Smooth muscle cell (in vitro differentiated cells): ENCODE measurements around the gene WDR59. TPM values are rescaled to one million over a fixed set of nuclear protein-coding genes. Genes with fewer than 3 reads are reported as not detected.

Experiments
- DNase-seq: peaks from one replicate; lab custom pipeline; 2025; ENCODE audit not compliant: unreplicated experiment; lab: John Stamatoyannopoulos, UW
- H2AFZ ChIP-seq: fragments of 200-600 bp; sonication (generic); 2 replicates; pipeline ENCODE4 v1.6.0; 2016; ENCODE audit warnings: antibody characterized with exemption, low read depth, mild to moderate bottlenecking
- H3F3A ChIP-seq: fragments of 200-600 bp; sonication (generic); 2 replicates; pipeline ENCODE4 v1.6.0; 2017; ENCODE audit warnings: antibody characterized with exemption, low read depth
- H3K27ac ChIP-seq: fragments of 200-600 bp; sonication (generic); 2 replicates; pipeline ENCODE4 v1.5.1; 2016; ENCODE audit warnings: low read depth, mild to moderate bottlenecking
- H3K27me3 ChIP-seq: fragments of 200-600 bp; sonication (generic); 2 replicates; pipeline ENCODE4 v1.6.1; 2016; ENCODE audit warnings: low read depth, mild to moderate bottlenecking
- H3K36me3 ChIP-seq: fragments of 200-600 bp; sonication (generic); 2 replicates; pipeline ENCODE4 v1.5.1; 2016; ENCODE audit warnings: low read depth
- H3K4me1 ChIP-seq: fragments of 200-600 bp; sonication (generic); 2 replicates; pipeline ENCODE4 v1.5.1; 2016; ENCODE audit warnings: low read depth
- H3K4me2 ChIP-seq: fragments of 200-600 bp; sonication (generic); 2 replicates; pipeline ENCODE4 v1.6.0; 2016; ENCODE audit warnings: mild to moderate bottlenecking
- H3K4me3 ChIP-seq: fragments of 200-600 bp; sonication (generic); 2 replicates; pipeline ENCODE4 v1.5.1; 2016; ENCODE audit warnings: mild to moderate bottlenecking
- H3K79me2 ChIP-seq: fragments of 200-600 bp; sonication (generic); 2 replicates; pipeline ENCODE4 v1.6.0; 2016; ENCODE audit warnings: low read depth, mild to moderate bottlenecking
- H3K9ac ChIP-seq: fragments of 200-600 bp; sonication (generic); 2 replicates; pipeline ENCODE4 v1.6.0; 2016; ENCODE audit warnings: low read depth
- H3K9me3 ChIP-seq: fragments of 200-600 bp; sonication (generic); replicated peaks from 2 replicates; pipeline ENCODE4 v1.5.1; 2016; ENCODE audit warnings: low read depth
- H4K20me1 ChIP-seq: fragments of 200-600 bp; sonication (generic); 2 replicates; pipeline ENCODE4 v1.6.0; 2016; ENCODE audit warnings: low read depth
- WGBS: methylation state at CpG from one replicate; pipeline ENCODE4 v1.1.7; 2016; ENCODE audit warnings: low lambda C conversion rate; 5-methylcytosine and 5-hydroxymethylcytosine counted together
- polyA plus RNA-seq: library from polyadenylated mRNA; unstranded; fragments of >200 nt; fragmentation: Nextera tagmentation; extraction: Ambion mirVana; gene quantifications from 2 replicates; pipeline ENCODE4 v1.2.1, GENCODE V29; 2016
- total RNA-seq: library from RNA; depleted of rRNA; stranded (reverse); fragments of >200 nt; gene quantifications from 2 replicates; pipeline ENCODE4 v1.2.3, GENCODE V29; 2014
- TF ChIP-seq, protein P1 (sequence below): fragments of 200-600 bp; sonication (generic); IDR thresholded peaks from 2 replicates; pipeline ENCODE4 v1.5.1; 2017; ENCODE audit warnings: borderline replicate concordance, mild to moderate bottlenecking, antibody characterized with exemption; ENCODE audit not compliant: insufficient read depth, poor library complexity, severe bottlenecking

The WDR59 gene
- total and polyA plus RNA-seq, 2 experiments from 2014 or later = 14.3 to 19.2 TPM

DNA sequence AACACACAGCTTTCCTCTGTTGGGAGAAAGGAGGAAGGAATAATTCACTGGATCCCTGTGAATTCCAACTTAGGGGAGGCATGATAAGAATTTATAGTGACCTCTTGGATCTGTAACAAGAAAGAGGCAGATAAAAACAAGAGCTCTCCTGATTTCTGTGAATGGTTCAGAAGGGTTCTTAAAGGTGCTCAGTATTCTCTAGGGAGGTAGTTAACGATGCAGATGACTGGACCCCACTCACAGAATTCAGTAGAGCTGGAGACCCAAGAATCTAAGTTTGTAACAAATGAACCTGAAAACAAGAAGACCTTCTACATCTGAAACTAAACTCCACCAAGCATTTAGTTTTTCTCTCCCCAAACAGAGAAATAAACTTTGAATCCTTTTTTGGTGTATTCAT, 22.5 kb upstream of the WDR59 start:
- H3K4me1 ChIP-seq = peaks cover 12% of the 10 kb centered on the region
- WGBS = 81% methylated on average over 1 of the region's 1 CpG
- no peak overlapping the region for H3K4me3 ChIP-seq
- no peak overlapping the region for H2AFZ ChIP-seq
- no peak overlapping the region for H3K27ac ChIP-seq
- H3K9me3 ChIP-seq = no peaks in the 10 kb centered on the region
- no peak overlapping the region for H3K4me2 ChIP-seq
- peaks cover 76% of the 10 kb centered on the region for H3K79me2 ChIP-seq
- H3K27me3 ChIP-seq = no peaks in the 10 kb centered on the region
- H4K20me1 ChIP-seq = peaks cover 99% of the 10 kb centered on the region
- TF ChIP-seq, protein P1, sequence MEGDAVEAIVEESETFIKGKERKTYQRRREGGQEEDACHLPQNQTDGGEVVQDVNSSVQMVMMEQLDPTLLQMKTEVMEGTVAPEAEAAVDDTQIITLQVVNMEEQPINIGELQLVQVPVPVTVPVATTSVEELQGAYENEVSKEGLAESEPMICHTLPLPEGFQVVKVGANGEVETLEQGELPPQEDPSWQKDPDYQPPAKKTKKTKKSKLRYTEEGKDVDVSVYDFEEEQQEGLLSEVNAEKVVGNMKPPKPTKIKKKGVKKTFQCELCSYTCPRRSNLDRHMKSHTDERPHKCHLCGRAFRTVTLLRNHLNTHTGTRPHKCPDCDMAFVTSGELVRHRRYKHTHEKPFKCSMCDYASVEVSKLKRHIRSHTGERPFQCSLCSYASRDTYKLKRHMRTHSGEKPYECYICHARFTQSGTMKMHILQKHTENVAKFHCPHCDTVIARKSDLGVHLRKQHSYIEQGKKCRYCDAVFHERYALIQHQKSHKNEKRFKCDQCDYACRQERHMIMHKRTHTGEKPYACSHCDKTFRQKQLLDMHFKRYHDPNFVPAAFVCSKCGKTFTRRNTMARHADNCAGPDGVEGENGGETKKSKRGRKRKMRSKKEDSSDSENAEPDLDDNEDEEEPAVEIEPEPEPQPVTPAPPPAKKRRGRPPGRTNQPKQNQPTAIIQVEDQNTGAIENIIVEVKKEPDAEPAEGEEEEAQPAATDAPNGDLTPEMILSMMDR = no peak
- no peak for DNase-seq
- H3K9ac ChIP-seq = no peak overlapping the region
- H3K36me3 ChIP-seq = no peaks in the 10 kb centered on the region
- peaks cover 26% of the 10 kb centered on the region for H3F3A ChIP-seq

DNA sequence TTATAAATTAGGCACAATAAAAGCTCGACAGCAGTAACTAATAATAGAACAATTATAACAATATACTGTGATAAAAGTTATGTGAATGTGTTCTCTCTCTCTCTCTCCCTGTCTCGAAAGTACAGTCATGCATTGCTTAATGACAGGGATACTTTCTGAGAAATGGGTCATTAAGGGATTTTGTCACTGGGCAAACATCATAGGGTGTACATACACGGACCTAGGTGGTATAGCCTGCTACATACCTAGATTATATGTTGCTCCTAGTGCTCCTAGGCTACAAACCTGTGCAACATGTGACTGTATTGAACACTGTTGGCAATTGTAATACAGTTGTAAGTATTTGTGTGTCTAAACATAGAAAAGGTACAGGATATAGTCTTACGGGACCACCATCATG, 20.8 kb upstream of the WDR59 start:
- peaks cover 100% of the 10 kb centered on the region for H4K20me1 ChIP-seq
- no peak overlapping the region for H3K4me3 ChIP-seq
- H3F3A ChIP-seq = peaks cover 12% of the 10 kb centered on the region
- H3K4me2 ChIP-seq = no peak overlapping the region
- no peaks in the 10 kb centered on the region for H3K9me3 ChIP-seq
- H3K27ac ChIP-seq = no peak overlapping the region
- peaks cover 20% of the 10 kb centered on the region for H3K4me1 ChIP-seq
- H2AFZ ChIP-seq = no peak overlapping the region
- H3K9ac ChIP-seq = no peak overlapping the region
- 97% methylated on average over 4 of the region's 4 CpGs for WGBS
- peaks cover 86% of the 10 kb centered on the region for H3K79me2 ChIP-seq
- TF ChIP-seq, protein P1 = no peak
- DNase-seq = no peak
- no peaks in the 10 kb centered on the region for H3K36me3 ChIP-seq
- H3K27me3 ChIP-seq = no peaks in the 10 kb centered on the region

DNA sequence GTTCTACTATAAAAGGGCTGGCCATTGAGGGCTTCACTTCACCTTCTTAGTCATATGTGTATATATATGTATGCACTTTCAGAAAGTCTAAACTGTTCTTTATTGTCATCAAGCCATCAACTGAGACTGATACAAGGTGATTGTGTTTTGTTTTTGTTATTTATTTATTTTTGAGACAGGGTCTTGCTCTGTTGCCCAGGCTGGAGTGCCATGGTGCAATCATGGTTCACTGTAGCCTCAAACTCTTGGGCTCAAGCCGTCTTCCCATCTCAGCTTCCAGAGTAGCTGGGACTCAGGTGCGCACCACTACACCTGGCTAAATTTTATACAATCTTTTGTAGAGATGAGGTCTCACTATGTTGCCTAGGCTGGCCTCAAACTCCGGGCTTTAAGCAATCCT, 19.5 kb upstream of the WDR59 start:
- Histone ChIP-seq H3K9me3 (no peaks in the 10 kb centered on the region), H4K20me1 (peaks cover 99% of the 10 kb centered on the region), H2AFZ (no peak overlapping the region), H3K9ac (no peak overlapping the region), H3K4me2 (peak overlapping the region; percentile 67), H3K36me3 (no peaks in the 10 kb centered on the region), H3K4me1 (peaks cover 30% of the 10 kb centered on the region), H3K79me2 (peaks cover 78% of the 10 kb centered on the region), H3F3A (peaks cover 11% of the 10 kb centered on the region), H3K27ac (peak overlapping the region; percentile 20), H3K27me3 (no peaks in the 10 kb centered on the region), H3K4me3 (no peak overlapping the region)
- DNase-seq = no peak
- 100% methylated on average over 3 of the region's 3 CpGs for WGBS
- TF ChIP-seq, protein P1 = no peak

DNA sequence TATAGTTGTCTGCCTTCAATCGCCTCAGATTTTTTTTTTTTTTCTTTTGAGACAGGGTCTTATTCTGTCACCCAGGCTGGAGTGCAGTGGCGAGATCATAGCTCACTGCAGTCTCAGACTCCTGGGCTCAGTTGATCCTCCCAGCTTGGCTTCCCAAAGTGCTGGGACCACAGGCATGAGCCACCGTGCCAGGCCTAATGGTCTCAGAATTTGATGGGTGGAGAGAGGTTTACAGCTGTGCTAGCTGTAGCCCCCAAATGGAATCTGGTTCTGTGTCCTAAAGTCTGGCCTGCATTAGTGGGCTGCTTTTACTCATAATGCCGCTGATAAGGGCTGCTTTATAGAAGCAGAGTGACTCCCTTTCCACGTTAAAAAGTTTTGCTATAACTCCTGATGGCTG, 19.0 kb upstream of the WDR59 start:
- H3K9me3 ChIP-seq = no peaks in the 10 kb centered on the region
- H3K4me1 ChIP-seq = peaks cover 30% of the 10 kb centered on the region
- peak overlapping the region; percentile 20 for H3K27ac ChIP-seq
- peak overlapping the region; percentile 67 for H3K4me2 ChIP-seq
- H3K4me3 ChIP-seq = no peak overlapping the region
- H3K36me3 ChIP-seq = no peaks in the 10 kb centered on the region
- WGBS = 32% methylated on average over 5 of the region's 5 CpGs
- peaks cover 11% of the 10 kb centered on the region for H3F3A ChIP-seq
- peaks cover 75% of the 10 kb centered on the region for H3K79me2 ChIP-seq
- peaks cover 94% of the 10 kb centered on the region for H4K20me1 ChIP-seq
- no peak overlapping the region for H2AFZ ChIP-seq
- DNase-seq = no peak
- no peaks in the 10 kb centered on the region for H3K27me3 ChIP-seq
- TF ChIP-seq, protein P1 = no peak
- no peak overlapping the region for H3K9ac ChIP-seq
